ENCODE results near the gene HOTAIR.

Gene HOTAIR

DNA sequence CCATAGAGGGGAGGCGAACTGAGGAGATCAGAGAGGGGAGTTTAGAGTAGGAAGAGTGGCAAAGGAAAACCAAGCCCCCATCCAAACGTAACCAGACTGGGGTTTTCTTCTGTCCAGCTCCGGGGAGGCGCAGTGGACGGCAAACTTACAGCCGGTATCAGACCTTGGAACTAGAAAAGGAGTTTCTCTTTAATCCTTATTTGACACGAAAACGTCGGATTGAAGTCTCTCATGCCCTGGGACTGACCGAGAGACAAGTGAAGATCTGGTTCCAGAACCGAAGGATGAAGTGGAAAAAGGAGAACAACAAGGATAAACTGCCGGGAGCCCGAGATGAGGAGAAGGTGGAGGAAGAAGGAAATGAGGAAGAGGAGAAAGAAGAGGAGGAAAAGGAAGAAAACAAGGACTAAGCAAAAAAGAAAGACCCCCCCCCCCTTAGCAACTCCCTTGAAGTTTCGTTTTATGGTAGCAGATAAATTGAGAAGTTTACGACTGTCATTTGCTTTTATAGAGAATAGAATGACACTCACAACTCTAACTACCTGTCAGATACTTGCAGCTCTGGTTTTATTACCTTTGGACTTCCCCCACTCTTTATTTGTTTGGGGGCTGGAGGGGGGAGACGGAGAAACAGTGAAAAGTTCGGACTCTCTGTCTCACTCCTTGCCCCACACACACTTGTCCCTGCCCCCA is 36.4 kb upstream of the HOTAIR start:
- DNase-seq, result no peak

DNA sequence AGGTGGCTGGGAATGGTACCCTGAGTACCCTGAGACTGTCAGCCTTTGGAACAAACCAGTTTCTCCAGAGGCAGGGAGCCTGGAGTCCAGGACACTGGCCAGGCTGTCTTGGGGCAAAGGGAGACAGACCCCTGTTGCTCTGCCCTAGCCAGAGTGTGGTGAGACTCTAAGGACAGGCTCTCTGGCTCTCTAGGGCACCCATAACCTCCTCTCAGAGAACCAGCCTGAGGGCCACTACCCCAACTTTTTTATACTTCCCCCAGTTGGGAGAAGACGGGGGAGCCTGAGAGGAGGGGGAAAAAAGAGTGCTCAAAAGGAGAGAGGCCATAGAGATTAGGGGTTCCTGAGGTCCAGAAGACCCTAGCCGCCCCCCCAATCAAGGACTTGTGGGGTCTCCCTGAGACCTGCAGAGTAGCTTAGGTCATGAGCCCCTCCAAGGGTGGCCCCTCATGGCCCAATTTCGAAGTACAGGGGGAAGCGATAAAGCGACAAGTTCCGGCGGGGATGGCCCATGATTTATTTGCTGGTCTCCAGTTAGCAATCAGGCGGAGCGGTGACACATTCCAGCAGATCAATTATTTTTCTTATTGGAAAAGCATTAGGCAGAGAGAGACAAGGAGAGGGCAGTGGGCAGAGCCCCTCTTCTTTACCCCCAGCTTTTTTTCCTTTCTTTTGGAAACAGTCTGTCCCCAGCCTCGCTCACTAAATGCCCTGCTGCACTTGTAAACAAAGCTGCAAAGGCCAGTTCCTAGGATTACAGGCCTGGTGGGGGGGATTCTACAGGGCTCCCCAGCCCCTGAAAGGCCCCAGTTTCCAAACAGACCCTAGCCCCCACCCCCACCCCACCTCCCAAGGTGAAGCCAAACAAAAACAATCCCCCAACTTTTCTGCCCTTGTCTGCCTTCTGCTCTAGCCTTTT is 35.6 kb upstream of the HOTAIR start:
- DNase-seq, result no peak

DNA sequence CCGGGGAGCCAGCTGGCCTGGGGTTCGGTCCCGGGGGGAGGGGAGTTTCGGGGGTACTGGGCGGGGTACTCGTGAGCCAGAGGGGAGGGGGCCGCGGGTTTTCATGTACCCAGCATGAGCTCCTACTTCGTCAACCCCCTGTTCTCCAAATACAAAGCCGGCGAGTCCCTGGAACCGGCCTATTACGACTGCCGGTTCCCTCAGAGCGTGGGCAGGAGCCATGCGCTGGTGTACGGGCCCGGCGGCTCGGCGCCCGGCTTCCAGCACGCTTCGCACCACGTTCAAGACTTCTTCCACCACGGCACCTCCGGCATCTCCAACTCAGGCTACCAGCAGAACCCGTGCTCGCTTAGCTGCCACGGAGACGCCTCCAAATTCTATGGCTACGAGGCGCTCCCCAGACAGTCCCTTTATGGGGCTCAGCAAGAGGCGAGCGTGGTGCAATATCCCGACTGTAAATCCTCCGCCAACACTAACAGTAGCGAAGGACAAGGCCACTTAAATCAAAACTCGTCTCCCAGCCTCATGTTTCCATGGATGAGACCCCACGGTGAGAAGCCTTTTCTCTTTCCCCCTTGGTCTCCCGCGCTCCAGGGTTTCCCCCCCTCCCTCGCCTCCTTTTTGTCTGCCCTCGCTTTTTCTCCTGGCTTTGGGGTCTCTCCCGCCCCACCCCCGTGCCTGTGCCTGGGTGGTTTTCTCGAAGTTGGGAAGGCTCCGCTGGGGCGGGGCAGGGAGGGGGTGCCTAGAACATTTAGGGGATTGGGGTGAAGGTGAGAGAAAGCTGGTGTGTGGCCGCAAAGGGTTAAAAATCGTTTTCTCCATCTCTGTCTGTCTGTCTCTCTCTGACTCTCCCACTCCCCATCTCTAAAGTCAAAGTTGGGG is 34.7 kb upstream of the HOTAIR start:
- DNase-seq, result no peak

DNA sequence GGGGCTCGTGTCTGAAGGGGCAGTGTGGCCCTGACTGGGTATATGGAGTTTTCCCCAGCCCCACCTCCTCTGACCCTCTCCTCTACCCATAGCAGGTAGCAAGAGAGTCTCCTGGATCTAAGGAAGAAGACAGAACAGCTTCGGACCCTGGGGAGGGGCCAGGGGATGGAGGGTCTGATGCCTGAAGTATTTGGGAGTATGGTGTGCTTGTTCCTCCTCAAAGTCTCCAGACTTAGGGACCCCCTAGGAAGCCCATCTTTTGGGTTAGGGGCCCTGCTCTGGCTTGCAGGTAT is 33.5 kb upstream of the HOTAIR start:
- no peak for DNase-seq

DNA sequence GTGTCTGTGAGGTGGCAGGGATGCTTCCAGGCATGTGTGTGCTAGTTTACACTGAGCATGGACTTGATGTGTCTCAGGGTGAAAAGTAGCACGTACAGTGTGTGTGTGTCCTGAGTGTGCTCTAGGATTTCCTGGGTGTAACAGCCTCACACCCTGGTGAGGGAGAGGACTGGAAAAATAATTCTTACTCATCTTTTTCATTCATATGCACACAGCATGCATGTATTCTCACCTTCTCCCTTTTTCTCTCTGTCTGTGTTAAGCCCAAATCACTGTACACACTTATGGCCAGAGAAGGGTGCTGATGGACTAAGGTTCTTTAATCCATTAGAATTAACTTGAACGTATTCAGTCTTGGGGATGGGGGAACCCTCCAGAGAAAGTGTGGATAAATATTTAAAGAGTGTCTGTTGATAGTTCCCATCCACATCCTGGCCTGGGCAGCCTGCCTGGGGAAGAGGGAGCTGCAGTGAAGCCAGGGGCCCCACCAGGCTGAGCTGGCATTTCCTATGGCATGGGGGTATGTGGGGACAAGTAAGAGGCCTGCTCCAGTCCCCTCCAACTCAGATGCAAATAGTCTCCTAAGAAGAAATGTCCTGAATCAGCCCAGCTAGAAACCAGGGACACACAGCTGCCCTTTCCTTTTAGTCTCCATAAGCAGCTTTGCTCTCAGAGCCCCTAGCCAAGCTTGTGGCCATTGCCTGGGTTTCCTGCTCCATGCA is 32.9 kb upstream of the HOTAIR start:
- no peak for DNase-seq

DNA sequence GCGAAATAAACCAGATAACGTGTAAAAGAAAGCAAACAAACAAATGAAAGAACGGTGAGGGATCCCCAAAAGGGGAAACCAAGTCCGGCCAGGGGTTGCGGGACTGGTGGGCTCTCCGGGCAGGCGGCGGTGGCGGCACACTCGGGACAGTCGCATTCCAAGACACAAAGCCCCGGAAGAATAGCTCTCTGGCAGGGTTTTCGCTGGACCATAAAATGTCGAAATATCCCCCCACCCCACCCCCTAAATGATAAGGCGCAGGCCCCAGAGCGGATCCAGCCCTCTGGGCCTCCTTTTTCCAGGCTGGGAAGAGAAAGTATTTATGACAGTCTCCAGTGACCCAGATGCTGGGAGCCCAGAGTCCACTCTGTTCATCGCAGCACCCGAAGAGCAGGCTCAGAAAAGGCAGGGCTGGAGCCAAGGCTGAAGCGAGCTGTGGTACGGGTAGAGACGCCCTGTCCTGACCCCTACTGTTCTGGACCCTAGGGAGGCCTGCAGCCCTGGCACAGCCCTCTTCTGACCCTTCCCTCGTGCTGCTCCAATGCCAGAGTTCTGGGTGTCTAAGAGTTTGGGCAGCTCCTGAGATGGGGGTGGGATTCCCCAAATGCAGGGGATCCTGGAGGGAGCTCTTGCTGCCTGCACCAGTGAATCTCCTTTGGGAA is 31.9 kb upstream of the HOTAIR start:
- DNase-seq, result no peak

DNA sequence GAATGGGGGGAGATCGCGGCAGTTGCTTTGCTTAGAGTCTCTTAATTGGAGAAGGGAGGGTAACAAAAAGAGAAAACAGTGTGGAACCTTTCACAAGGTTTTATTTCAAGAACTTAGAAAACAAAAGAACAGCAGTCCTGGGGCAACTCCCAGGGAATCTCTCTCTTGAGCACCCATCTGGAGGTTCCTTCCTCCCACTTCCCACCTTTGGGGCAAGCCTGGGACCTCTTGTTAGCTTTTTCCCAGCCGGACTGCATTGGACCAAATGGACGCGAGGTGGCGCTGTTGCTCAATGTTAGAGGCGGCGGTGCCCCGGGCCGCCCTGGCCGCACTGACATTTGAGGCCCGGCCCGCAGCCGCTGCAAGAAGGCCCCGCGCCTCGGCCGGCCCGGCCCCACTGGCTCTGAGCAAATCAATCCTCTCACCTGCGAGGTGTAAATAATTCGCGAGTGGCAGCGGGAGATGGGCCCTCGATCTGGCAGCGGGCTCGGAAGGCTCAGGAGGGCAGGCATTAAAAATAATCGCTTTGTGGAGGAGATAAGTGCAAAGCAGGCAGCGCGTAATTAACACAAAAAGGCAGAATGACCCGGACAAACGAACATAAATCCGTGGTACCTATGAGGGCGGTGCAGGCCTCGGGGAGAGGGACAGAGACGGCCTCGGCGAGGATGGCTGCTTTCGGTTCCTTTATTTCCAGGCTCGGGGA is 31.3 kb upstream of the HOTAIR start:
- DNase-seq, result peak; percentile 69

DNA sequence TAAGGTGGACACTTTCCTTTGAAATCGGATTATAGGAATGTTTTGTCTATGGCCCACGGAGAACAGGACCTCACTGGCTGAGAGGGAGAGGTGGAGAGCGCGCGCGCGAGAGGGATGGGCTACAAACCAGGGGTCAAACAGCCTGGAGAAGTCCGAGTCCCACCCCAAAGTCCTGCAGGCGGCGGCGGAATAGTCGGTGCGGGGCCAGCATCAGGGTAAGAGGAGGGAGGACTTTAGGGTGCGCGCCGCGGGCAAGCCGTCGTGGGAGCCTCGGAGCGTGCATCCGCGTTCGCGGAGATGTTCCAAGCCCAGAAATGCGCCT is 30.7 kb upstream of the HOTAIR start:
- no peak for DNase-seq

DNA sequence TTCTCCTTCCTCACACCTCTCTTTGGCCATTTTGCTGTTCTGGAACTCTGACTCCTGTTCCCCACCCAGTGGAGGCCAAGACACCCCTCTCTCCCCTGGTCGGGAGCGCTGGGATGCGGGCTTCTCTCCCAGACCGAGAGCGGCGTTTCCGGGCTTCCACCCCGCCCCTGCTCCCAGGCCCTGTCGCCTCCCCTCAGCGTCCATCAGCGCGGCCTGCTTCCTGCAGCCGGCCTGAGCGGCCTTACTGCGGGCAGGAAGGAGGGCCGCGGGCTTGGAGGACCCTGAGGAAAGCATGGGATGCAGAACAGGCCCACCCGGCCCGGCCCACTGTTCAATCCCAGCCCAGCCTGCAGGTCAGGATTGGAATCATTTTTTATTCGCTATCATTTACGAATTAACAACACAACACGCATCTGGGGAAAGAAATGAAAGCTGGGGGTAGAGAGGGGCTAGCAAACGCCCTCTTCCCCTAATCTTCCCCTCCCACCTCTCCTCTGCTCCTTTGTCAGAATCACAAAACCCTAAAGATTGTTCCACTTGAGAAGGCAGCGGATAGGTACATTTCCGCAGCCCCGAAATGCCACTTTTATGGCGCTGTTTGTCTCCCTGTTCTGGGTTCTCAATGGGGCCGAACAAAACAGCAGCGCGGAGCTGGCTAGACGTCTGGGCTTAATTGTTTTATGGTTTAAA is 30.2 kb upstream of the HOTAIR start:
- DNase-seq, result no peak

DNA sequence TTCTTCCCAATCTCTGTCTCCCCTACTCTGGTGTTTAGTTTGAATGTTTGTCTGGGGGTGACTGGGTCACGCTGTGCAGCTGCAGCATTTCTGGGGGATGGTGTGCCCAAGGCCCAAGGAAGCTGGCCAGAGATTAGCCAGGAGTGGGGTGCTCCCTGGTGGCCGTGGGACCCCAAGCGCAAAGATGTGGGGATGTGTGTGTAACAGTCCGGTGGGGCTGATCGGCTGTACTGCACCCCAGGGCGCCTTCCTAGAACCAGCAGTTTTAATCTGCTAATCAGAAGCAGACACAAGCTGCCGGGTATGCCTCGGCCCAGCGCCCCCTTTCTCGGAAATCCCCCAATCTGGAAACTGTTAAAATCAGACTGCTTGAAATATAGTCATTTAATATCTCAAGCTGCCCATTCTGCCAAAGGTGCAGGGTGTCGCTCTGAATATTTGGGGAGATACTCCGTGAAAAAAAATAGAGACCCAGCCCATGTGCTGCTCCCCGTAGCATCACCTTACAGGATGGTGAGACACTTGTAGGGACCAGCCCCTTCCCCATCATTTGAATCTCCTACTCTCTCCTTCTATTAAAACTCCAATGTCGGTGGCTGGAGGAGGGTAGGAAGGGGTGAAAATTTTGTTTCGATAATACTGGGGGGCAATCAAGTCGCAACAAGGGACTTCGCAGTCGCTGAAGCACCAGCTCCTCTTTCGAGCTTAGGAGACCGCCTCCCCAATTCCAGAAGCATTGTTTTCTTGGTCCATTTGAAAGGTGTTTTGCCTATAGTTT is 29.5 kb upstream of the HOTAIR start:
- no peak for DNase-seq

DNA sequence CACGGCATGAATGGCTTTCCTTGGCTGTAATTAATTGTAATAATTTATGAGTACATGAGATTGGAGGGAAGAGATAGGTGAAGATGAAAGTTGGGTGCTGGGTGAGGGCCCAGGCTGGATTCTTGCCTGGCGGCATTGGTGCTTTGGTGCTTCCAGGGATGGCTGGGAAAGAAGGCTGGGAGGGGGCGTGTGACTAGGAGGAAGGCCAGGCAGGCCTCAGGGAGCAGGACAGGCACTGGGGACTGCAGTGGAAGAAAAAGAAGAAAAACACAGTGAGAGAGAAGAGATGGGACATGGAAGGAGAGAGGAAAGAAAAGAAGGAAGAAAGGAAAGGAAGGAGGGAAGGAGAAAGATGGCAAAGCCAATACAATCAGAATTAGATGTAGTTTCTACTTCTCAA is 28.9 kb upstream of the HOTAIR start:
- DNase-seq, result no peak

DNA sequence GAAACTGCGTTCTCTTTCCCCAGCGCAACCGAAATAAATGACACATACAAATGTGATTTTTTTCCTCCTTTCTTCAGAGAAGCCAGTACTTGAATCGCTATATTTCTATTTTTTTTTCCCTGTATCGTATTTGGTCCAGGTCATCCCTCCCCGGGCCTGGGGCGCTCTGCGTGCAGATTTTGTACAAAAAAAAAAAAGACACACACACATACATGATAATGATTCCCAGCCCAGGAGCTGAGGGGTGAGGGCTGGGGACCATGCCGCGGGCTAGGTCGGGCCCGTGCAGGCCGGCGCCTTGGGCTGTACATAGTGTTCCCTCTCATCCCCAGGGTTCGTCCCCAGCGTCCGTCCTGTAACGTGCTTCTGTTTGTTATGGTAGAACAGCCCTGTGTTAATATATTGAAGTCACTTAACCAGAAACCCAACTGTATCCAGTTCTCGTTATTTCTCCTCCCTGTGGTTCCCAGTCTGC is 28.2 kb upstream of the HOTAIR start:
- DNase-seq, result no peak

DNA sequence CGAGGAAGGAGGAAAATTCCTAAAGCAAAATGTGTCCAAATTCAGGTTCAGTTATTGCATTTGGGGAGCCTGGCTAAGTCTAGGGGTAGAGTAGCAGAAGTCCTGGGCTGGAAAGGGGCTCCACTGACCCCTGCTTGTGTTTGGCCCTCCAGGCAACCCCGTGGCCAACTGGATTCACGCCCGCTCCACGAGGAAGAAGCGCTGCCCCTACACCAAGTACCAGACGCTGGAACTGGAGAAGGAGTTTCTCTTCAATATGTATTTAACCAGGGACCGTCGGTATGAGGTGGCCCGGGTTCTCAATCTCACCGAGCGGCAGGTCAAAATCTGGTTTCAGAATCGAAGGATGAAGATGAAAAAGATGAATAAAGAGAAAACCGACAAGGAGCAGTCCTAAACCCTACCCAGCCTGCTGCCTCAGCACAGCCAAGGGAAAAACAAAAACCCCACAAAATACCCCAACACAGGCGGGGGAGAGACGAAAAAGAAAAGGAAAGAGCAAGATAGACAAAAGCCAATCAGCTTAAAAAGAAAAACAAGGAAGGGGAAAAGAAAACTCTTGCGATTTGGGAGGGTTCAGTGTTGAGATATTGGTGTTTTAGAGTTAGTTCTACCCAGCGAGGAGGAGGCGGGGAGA is 27.6 kb upstream of the HOTAIR start:
- no peak for DNase-seq

DNA sequence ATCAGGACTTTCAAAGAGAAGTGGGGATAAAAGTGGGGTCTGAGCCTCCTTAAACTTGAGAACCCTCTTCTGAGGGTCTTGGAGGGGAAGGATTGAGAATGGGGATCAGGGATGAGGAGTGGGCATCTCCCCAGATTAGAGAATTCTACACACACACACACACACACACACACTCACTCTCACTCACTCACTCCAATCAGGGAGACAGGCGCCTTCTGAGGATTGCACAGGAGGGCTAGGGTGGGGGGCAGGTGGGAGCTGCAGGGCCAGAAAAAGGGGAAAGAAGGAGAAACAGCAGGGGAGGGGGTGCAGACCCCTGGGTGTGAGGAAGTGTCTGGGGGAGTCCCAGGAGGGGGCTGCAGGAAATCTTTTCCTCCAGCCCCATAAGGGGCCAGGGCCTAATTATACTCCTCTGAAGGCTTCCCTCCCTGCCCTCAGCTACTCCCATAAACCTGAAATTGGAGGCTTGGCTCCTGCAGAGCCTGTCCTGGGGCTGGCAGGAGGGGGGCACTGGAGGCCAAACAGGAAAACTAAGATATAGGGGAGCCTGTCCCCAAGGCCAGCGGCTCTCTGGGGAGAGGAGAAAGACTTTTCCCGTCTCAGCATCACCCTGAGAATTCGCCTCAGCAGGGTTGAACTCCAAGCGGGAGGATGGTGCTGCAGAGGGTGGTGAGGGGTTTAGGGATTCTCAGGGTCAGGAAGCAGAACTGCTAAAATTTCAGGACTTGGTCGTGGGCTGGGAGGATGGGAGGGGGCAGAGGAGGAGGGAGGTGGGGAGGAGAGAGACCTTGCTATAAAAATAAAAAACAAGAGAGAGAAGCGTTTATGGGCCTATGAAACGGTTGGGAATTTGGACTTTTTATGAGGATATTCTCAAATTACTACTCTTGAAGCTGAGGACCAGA is 26.8 kb upstream of the HOTAIR start:
- DNase-seq, result no peak

DNA sequence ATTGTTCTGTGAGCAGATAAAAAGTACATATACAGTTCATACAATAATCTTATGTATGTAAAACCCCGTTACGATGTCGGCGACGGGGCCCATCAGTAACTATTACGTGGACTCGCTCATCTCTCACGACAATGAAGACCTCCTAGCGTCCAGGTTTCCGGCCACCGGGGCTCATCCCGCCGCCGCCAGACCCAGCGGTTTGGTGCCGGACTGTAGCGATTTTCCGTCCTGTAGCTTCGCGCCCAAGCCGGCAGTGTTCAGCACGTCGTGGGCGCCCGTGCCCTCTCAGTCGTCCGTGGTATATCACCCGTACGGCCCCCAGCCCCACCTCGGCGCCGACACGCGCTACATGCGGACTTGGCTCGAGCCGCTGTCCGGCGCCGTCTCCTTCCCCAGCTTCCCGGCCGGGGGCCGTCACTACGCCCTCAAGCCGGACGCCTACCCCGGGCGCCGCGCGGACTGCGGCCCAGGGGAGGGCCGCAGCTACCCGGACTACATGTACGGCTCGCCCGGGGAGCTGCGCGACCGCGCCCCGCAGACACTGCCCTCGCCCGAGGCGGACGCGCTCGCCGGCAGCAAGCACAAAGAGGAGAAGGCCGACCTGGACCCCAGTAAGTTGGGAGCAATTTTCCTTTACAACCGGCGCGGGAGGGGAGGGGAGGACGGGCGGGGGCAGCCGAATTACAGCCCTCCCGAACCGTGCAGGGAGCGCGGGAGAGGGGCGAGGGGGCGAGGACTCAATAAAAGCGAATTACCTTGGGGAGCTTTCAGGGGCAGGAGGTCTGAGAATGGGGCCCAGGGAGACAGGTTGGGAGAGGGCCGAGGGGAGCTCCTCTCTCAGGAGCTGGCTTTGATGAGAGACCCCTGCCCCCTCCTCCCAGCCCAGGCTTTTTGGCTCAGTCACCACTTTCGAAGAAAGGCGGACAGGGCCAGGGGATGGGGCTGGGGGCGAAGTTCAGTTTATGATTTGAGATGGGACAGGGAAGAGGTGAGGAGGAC is 25.7 kb upstream of the HOTAIR start, which contains the start of gene HOXC9:
Gene HOXC9 (plus strand): TSS at position 46 of the 999 bp plus-strand sequence. CDS start 28 bp downstream, at position 74.
- DNase-seq, result no peak

DNA sequence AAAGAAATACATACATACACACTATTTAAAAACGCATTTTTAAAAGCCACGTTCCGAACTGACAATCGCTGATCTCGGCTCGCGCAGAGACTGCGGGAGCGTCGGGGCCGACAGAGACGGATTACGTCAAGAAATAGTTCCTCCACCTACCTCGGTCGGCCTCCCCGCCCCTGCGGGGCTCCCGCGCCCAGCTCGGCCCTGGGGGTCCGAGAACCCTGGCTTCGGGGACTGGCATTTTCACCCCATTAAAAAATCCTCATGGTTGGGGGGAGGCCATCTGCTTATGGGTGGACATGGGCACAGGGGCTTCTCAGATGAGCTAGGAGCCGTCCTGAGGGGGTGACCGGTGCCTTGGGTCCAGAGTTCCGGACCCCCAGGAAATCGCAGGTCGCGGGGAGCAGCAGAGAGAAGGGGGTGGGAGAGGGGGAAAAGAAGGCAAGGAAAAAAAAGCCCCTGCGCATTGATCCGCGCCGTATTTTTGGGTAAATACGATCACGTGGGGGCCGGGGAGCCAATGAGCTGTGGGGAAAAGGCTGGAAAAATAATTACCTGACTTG is 24.9 kb upstream of the HOTAIR start:
- DNase-seq, result no peak

DNA sequence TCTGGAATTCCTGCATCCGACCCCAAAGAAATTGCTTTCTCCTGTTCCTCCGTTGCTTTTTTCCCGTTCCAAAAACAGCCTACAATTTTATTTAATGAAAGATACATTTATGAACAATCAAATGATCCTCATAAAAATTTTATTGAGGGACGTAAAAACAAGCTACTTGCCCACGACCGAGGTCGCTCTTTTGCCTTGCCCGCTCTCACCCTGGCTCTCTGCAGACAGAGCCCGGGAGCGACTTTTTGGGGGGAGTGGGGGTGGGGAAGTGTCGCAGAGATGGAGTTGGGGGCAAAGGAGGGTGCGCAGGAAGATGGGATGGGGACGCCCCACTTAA is 24.1 kb upstream of the HOTAIR start:
- DNase-seq, result no peak
